D721Med (cell line): ENCODE measurements around the gene CACNG4.

ENCODE experiments used
- DNase-seq: peaks from one replicate; pipeline ENCODE4 v3.0.0; 2011; ENCODE audit warnings: low spot score; ENCODE audit not compliant: insufficient read length
- FAIRE-seq: peaks from 2 replicates; lab custom pipeline; 2011; peaks lifted over from hg19 to GRCh38; lab: Jason Lieb, UNC
- CTCF ChIP-seq: IDR thresholded peaks from 2 replicates; pipeline ENCODE4 v1.5.1; 2012; ENCODE audit warnings: mild to moderate bottlenecking, control low read depth; ENCODE audit not compliant: insufficient read depth; ENCODE audit errors: missing control alignments

The CACNG4 gene

GRCh38 chr17:67052720-67053437 is 88.4 kb downstream of the CACNG4 start:
- no peak for TF ChIP-seq CTCF
- FAIRE-seq (no peak), DNase-seq (no peak)

DNA sequence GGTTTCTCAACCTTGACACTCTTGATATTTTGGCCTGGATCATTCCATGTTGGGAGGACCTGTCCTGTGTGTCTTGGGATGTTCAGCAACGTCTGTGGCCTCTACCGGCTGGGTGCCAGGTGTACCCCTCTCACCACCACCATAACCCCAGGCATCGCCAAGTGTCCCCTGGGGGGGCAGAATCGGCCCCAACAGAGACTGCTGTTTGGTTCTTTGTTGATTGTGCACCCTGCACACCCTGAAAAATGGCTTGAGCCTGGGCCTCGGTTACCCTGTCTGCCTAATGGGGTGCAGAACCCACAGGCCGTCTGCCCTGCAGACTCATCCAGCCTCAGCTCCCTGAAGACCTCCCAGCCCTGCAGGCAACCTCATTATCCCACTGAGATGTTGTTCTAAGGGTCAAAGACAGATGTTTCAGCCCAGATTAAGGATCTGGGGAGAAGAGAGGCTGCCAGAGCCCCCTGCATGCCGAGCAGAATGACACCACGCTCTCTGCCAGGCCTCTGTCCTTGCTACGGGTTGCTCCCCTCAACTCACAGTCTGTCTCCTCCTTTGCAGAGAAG is 89.0 kb downstream of the CACNG4 start:
- FAIRE-seq (no peak), DNase-seq (no peak)
- TF ChIP-seq CTCF: no peak

DNA sequence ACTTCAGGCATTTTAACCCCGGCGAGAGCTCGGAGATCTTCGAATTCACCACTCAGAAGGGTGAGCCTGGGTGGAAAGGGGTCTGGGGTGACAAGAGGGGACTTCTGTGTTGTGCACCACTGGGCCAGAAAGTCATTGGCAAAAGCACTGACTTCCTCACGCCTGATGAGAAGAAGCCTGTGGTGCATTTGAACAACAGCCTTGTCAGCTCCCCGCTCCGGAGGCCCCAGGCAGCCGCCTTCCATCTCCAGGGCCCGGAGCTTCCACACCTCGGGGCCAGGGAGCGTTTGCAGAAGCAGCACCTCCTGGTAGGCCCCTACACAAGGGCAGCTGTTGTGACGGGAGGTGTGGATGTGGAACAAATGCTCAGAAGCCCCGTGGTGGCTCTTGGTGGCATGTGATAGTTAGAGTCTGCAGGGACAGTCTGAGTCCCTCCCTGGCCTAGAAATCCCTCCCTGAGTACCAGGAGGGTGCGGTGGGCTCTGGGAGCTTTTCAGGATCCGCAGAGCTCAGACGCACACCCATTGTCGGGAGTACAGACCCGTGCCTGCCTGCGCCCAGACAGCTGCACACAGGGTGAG is 89.6 kb downstream of the CACNG4 start:
- DNase-seq: no peak
- FAIRE-seq: no peak
- no peak for TF ChIP-seq CTCF

GRCh38 chr17:67054608-67055007 is 90.1 kb downstream of the CACNG4 start:
- no peak for FAIRE-seq
- TF ChIP-seq CTCF: no peak

DNA sequence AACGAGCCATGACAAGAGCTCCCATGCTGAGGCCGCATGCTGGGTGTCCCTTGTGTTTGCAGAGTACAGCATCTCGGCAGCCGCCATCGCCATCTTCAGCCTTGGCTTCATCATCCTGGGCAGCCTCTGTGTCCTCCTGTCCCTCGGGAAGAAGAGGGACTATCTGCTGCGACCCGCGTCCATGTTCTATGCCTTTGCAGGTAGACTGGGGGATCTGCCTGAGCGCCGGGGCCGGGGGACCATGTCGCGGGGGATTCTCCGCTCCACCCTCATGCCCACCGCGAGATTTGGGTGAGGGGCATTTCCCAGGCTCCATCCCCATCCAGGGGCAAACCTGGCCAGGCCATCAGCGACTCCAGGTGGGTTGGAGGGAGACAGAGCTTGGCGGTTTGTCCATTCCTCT is 90.5 kb downstream of the CACNG4 start:
- no peak for FAIRE-seq
- DNase-seq: no peak
- no peak for TF ChIP-seq CTCF

More at GRCh38 chr17:67054608-67055007, 90.1 kb downstream of the CACNG4 start:
- no peak for DNase-seq

DNA sequence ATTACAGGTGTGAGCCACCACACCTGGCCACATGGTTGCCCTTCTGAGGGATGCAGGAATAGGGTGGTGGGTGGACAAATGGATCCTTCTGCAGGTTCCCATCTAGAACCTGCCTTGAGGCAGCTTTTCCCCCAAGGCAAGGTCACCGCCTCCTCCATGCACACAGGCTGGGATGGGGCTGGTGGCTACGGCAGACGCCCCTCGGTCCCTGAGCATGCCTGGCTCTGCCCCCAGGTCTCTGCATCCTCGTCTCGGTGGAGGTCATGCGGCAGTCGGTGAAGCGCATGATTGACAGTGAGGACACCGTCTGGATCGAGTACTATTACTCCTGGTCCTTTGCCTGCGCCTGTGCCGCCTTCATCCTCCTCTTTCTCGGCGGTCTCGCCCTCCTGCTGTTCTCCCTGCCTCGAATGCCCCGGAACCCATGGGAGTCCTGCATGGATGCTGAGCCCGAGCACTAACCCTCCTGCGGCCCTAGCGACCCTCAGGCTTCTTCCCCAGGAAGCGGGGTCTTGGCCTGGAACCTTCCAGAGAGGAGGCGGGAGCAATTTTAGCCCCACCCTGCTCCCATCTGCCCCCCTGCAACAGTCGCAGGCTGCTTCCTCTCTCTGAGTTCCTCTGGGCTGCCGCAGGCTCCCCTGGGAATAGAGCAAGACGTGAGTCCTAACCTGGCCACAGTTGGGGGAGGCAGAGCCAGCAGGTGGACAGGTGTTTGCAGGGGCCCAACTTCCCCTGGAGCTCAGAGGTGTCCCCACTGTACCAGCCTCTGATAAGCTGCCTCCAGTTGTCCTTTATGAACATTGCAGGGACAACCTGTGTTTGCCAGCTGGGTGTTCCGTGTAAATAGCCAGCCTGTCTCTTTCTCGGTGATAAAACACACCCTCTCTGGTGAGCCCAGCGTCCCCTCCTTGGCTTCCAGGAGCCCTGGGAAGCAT is 91.6 kb downstream of the CACNG4 start:
- no peak for FAIRE-seq
- no peak for DNase-seq
- no peak for TF ChIP-seq CTCF
